Nucleus accumbens (tissue), 56 donors: Measurements from ENCODE around the gene LRRC52.
A peak's percentile ranks its signal among the peaks of the same experiment; 100 is the strongest.
"Not testable (repeated sequence)": the region's sequence is repeated elsewhere in the genome, so short reads cannot be mapped to it uniquely, and the experiment has no call there.

Source experiments
- DNase-seq, 56 donors: peaks; one replicate each; lab custom pipeline; 2025; lab: John Stamatoyannopoulos, UW

LRRC52 gene

DNA sequence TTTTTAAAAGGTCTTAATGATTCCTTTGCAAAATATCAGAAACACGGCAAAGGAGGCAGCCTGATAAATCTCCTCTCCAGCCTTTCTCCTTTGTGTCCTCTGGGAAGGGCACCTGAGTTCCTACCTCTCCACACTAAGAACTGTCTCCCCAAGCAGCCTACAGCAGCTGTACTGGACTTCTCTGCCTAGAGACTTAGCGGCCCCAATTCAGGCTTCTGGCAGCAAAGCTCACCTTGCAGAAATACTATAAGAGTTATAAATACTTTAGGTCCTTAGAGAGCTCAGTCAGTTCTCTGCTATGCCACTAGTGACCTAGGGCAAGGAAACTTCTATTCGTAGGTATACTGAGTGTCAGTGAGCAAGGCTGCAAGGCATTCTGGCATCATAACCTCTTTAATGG is 33.9 kb downstream of the LRRC52 start:
- DNase-seq = no peak

DNA sequence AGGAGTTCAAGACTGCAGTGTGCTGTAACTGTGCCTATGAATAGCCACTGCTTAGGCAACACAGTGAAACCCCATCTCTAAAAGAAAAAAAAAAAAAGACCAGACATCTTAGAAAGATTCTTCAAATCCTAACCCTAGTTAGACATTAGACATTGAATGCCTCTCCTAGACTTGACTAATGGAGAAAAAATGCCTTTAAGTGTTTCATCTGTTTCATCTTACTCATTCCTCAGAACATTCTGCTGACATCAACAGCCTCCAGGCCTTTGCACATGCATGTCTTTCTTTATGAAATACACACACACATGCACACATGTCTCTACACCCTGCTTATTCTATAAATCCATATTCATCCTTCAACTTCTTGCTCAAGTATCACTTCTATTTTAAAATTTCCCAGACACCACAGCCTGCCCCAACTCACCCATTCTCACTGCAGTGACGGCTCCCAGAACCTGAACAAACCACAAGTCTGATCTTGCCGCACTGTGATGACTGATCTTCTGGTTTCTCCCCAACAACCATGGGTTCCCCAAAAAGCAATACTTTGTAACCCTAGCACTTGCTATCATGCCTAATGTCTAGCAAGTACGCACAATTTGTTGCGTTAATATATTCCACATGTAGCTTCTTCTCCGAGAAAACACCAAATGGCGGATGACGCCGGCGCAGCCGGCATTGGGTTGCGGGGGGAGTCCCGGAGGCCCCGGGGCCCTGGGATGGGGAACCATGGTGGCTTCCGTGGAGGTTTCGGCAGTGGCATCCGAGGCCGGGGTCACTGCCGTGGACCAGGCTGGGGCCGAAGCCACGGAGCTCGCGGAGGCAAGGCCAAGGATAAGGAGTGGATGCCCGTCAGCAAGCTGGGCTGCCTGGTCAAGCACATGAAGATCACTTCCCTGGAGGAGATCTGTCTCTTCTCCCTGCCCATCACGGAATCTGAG is 37.4 kb downstream of the LRRC52 start:
- no peak for DNase-seq

DNA sequence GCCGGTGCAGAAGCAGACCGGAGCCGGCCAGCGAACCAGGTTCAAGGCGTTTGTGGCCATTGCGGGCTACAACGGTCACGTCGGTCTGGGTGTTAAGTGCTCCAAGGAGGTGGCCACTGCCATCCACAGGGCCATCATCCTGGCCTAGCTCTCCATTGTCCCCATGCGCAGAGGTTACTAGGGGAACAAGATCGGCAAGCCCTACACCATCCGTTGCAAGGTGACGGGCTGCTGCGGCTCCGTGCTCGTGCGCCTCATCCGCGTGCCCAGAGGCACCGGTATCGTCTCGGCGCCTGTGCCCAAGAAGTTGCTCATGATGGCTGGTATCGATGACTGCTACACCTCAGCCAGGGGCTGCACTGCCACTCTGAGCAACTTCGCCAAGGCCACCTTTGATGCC is 38.1 kb downstream of the LRRC52 start:
- DNase-seq = no peak

DNA sequence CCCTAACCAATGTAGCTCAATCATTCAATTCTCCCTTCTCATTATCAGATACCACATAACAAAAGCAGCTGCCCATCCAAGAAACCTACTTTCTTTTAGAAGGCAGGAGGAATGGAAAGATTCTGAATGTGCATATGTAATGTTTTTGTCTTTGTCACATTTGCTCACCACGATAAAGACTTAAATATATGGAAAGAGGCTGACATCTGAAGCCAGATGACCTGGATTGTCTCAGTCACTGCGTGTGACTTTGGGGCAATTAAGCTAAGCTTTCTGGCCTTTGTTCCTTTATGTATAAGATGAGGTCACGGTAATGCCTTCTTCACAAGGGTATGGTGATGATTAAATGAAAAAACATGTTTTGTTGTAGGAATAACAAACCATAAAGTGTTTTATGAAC is 42.6 kb downstream of the LRRC52 start:
- no peak for DNase-seq

- DNase-seq = not testable (repeated sequence)
These were observed 47.6 kb downstream of the LRRC52 start for GRCh38 chr1:165591391-165591790.

- peak in 48 of 56 donors; percentile 5 to 93 (median 53) for DNase-seq
These were observed 49.4 kb downstream of the LRRC52 start for GRCh38 chr1:165592945-165593823.

DNA sequence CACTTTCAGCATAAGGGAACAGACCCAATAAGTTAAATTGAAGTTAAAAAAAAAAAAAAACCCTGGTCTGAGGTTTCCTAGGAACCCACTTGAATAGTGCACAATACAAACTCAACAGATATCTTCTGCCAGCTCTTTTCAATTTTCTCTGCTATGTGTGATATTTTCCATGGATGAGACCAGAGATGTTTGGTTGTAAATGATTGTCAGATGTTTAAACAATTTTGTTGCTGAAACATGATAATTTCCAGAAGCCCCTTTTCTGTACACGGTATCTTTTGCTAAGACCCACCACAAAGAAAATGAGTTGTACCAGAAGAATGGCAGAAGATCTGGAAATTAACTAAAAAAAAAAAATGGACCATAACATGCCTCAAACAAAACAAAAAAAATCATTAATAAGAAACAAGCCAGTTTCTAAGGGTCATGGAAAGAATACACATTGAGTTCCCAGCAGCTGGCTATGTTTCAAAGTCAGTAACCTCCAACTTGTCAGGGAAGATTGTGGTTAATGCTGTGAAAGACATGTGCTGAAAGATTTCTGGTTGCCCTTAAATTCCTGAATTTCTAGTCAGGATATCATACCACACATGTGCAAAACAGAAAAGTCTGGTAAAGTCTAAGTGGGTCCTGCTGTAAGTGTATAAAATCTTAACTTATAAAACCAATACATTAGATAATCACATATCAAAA is 51.6 kb downstream of the LRRC52 start:
- no peak for DNase-seq

DNA sequence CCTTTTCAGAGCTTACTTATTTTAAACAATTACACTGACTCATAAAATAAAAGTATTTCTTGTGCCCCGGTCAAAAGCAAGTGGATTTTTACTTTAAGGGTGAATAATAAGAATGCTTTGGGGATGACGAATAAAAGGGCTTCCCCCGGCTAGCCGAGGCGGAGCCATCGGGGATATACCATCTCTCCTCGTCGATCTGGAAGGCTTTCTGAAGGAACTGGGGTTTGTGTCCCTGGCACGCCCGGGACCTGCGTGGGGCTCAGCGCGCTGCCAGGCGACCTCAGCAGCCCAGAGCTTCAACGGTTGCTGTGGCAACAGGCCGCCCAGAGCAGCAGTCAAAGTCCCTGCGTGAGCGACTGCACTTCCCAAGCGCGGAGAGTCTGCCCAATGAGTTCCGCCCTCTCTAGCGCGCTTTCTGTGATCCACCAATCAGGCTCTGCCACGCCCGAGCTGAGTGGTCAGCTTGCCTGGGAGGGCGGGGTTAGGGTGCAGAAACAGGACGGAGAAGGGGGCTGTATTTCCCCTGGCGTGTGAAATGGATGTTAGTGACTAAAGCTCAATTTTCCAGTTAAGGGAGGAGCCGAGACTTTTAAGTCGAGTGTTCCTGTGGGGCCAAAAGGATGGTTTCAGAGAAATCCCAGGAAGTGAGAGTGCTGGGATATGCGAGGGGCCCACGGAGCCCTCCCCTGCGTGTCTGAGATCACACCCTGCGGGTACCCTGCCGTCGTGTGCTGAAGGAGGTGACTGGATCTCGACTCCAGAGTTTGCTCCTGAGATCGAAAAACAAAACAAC is 54.3 kb downstream of the LRRC52 start:
- DNase-seq = peak; percentile 54 to 98 (median 92)

GRCh38 chr1:165598676-165599059 is 54.9 kb downstream of the LRRC52 start:
- peak in 1 of 56 donors; percentile 37 for DNase-seq

DNA sequence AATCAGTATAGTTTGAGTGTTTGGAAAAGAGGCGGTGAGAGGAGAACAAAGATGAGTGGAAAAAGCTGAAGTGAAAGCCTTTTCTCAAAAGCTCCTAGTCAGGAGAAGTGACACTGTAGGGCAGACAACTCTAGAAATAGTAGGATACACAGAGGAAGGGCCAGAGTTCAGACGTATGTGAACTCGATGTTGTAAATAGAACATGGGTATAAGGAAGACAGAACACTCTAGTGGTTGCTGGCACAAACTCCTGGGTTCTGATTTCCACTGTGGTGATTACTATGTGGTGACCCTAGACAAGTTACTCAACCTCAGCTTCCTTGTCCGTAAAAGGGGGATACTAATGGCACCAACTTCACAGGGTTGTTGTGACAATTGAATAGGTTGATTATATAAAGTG is 57.0 kb downstream of the LRRC52 start:
- DNase-seq = peak in 10 of 56 donors; percentile 1 to 29 (median 6)

DNA sequence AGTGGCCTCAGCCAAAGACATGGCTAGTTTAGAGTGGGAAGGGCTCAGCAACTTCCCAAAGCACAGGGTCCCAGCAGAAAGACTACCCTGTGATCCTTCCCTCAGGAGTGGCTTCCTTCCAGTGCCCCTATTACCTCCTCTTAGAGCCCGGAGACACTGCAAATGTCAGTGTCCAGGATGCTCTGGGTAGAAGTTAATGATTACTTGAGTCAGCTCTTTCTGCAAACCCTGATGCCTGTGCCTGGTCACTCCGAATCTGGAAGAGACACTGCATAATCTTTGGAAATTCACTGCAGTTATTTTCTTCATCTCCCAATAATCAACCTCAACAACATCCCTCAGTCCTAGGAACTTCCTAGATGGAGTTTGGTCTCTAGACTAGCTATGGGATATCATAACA is 60.0 kb downstream of the LRRC52 start:
- DNase-seq = no peak

DNA sequence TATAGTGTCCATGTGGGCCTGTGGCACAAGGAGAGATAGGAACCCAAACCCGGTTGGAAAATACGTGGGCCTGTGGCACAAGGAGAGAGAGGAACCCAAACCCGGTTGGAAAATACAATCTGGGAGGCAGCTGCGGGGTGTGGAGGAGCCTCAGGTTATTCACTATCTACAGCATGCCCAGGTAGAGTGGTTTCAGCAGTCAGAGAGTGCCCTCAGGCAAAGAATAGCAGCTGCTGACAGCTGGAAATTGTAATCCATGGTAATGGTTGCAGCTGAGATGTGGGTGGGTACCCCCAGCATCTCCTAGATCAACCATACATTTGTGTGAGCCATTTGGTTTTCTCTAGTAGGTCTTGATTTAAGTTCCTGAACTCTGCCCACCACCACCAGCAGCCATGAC is 61.4 kb downstream of the LRRC52 start:
- no peak for DNase-seq

GRCh38 chr1:165606676-165607075 is 62.9 kb downstream of the LRRC52 start:
- not testable (repeated sequence) for DNase-seq

DNA sequence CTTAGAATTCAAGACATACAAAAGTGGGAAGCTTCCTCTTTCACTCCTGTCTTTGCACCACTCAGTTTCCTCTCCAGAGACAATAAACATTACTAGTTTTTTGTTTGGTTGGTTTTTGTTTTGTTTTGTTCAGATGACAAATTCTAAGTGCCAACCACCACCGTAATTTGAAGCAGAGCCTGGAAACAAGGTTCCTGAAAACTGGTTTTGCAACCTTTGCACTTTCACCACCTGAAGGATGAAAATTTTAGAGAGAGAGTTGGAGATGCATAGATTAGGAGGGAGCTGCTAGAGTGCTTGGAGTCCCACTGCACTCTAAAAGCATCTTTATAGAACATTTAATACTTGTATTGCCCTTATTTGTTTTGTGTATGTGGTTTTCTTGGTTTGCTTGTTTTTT is 67.1 kb downstream of the LRRC52 start:
- DNase-seq = no peak

- DNase-seq = no peak
These were observed 68.3 kb downstream of the LRRC52 start for GRCh38 chr1:165612062-165612461.
